ENCODE measurements around the gene TOR1A. TPM values are rescaled to one million over a fixed set of nuclear protein-coding genes. Genes with fewer than 3 reads are reported as not detected.

Gene TOR1A
- total and polyA plus RNA-seq, 3 donors from 2014 or later: 23.1 to 43.4 (median 32.9) TPM

DNA sequence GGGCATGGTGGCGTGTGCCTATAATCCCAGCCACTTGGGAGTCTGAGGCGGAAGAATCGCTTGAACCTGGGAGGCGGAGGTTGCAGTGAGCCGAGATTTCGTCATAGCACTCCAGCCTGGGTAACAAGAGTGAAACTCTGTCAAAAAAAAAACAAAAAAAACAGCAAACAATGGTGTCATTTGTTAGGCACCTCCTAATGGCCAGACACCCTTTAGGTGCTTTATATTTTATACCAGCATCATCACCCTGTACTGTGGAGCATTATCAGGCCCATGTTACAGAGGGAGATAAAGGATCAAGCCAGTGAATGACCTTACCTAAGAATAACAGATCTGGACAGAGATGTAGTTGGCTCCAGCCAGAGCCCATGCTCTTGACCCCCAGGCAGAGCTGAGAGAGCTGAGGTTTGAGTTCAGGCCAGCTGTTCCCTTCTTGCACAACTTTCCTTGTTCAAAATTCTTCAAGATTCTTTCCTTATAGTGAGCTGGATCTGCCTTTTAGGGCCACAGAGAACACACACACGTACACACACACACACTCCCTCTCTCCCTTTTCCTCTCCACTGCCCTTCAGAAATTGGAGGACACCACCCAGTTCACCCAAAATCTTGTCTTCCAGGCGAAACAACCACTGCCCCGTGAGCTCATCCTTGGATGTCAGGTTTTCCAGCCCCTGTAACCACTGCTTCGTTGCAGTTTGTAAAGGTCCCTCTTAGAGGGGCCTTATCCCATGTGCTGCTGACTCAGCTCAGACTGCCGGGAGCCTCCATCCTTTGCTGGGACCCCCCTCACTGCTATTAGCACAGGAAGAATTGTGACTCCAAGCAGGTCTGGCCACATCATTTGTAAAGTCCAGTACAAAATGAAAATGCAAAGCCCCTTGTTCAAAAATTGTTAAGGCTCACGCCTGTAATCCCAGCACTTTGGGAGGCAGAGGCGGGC lies 60.7 kb downstream of the TOR1A start:
- no peaks in the 10 kb centered on the region for H3K9me3 ChIP-seq
- H3K4me3 ChIP-seq: no peak overlapping the region
- 79% methylated on average over 13 of the region's 13 CpGs for WGBS, 2 donors
- no peaks in the 10 kb centered on the region for H3K36me3 ChIP-seq (ENCODE audit: low read depth, missing control alignments)
- no peak for TF ChIP-seq POLR2A (IDR thresholded peaks at IDR 0.05)
- TF ChIP-seq, protein P1, sequence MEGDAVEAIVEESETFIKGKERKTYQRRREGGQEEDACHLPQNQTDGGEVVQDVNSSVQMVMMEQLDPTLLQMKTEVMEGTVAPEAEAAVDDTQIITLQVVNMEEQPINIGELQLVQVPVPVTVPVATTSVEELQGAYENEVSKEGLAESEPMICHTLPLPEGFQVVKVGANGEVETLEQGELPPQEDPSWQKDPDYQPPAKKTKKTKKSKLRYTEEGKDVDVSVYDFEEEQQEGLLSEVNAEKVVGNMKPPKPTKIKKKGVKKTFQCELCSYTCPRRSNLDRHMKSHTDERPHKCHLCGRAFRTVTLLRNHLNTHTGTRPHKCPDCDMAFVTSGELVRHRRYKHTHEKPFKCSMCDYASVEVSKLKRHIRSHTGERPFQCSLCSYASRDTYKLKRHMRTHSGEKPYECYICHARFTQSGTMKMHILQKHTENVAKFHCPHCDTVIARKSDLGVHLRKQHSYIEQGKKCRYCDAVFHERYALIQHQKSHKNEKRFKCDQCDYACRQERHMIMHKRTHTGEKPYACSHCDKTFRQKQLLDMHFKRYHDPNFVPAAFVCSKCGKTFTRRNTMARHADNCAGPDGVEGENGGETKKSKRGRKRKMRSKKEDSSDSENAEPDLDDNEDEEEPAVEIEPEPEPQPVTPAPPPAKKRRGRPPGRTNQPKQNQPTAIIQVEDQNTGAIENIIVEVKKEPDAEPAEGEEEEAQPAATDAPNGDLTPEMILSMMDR (IDR thresholded peaks at IDR 0.05): no peak
- DNase-seq: no peak
- intact Hi-C loops (cut with DNase I; ENCODE audit: low total_unique reads): no loop called here
- H3K27ac ChIP-seq: peak overlapping the region in 1 of 2 donors; percentile 29
- no peaks in the 10 kb centered on the region for H3K4me1 ChIP-seq
- no peaks in the 10 kb centered on the region for H3K27me3 ChIP-seq

Small RNA genes within 50 kb of the gene (microRNA-seq; reads per million reads assigned to microRNA genes)
- gene MIR6855 (ENCODE audit: borderline number of aligned reads in 2 of 2, borderline replicate concordance in 1 of 2): 0 to 1.4 reads per million in 2 donors

Small RNA genes within 50 kb of the gene (small RNA-seq; reads per million reads assigned to genes)
- 0 reads per million in 2 donors for gene MIR6855

Other genes with a start within 250 kb of the TOR1A start
- 1 to 10 TPM; 3.7 to 9.4 TPM for gene C9orf50, start 203.0 kb downstream of the TOR1A start, total RNA-seq
- 14.6 TPM for gene C9orf50, start 203.0 kb downstream of the TOR1A start, polyA plus RNA-seq (ENCODE audit: insufficient read depth, low read depth, low replicate concordance)
- gene NTMT1, start 198.0 kb downstream of the TOR1A start, total RNA-seq: 10 to 100 TPM; 71.8 to 82.6 TPM
- 189 TPM for gene NTMT1, start 198.0 kb downstream of the TOR1A start, polyA plus RNA-seq (ENCODE audit: insufficient read depth, low read depth, low replicate concordance)
- gene ASB6, start 182.0 kb downstream of the TOR1A start, total RNA-seq: 10 to 100 TPM; 51.2 to 61.7 TPM
- gene ASB6, start 182.0 kb downstream of the TOR1A start, polyA plus RNA-seq (ENCODE audit: insufficient read depth, low read depth, low replicate concordance): 21.4 TPM
- 10 to 100 TPM; 14.6 to 19.1 TPM for gene PRRX2, start 158.5 kb downstream of the TOR1A start, total RNA-seq
- gene PRRX2, start 158.5 kb downstream of the TOR1A start, polyA plus RNA-seq (ENCODE audit: insufficient read depth, low read depth, low replicate concordance): 15.3 TPM
- 10 to 100 TPM in 1 of 2 donors, 1 to 10 TPM in 1; 9.5 to 36.9 TPM for gene PTGES, start 71.1 kb downstream of the TOR1A start, total RNA-seq
- 41.8 TPM for gene PTGES, start 71.1 kb downstream of the TOR1A start, polyA plus RNA-seq (ENCODE audit: insufficient read depth, low read depth, low replicate concordance)
- gene TOR1B, start 21.0 kb downstream of the TOR1A start, total RNA-seq: 10 to 100 TPM; 29.4 to 30.8 TPM
- gene TOR1B, start 21.0 kb downstream of the TOR1A start, polyA plus RNA-seq (ENCODE audit: insufficient read depth, low read depth, low replicate concordance): 54.7 TPM
- 10 to 100 TPM; 56.3 to 83.2 TPM for gene C9orf78, start 11.1 kb upstream of the TOR1A start, total RNA-seq
- 86.8 TPM for gene C9orf78, start 11.1 kb upstream of the TOR1A start, polyA plus RNA-seq (ENCODE audit: insufficient read depth, low read depth, low replicate concordance)
- 10 to 100 TPM; 46.8 to 48.3 TPM for gene USP20, start 11.3 kb upstream of the TOR1A start, total RNA-seq
- gene USP20, start 11.3 kb upstream of the TOR1A start, polyA plus RNA-seq (ENCODE audit: insufficient read depth, low read depth, low replicate concordance): 37.4 TPM
- gene FNBP1, start 219.1 kb upstream of the TOR1A start, total RNA-seq: 10 to 100 TPM; 76.6 to 89.2 TPM
- gene FNBP1, start 219.1 kb upstream of the TOR1A start, polyA plus RNA-seq (ENCODE audit: insufficient read depth, low read depth, low replicate concordance): 37.9 TPM
- gene GPR107, start 229.8 kb upstream of the TOR1A start, total RNA-seq: 10 to 100 TPM; 49.1 to 53.4 TPM
- 41.1 TPM for gene GPR107, start 229.8 kb upstream of the TOR1A start, polyA plus RNA-seq (ENCODE audit: insufficient read depth, low read depth, low replicate concordance)